GM12878 (cell line): ENCODE measurements around the gene LAT. TPM values are rescaled to one million over a fixed set of nuclear protein-coding genes. Genes with fewer than 3 reads are reported as not detected.
A peak's percentile ranks its signal among the peaks of the same experiment; 100 is the strongest.

Experiments
- ATAC-seq: fragments of 200-7000 bp; cut with Tn5 transposase; 3 replicates; pipeline ENCODE4 v1.9.1; 2020; ENCODE audit warnings: mild to moderate bottlenecking, moderate library complexity
- BruUV-seq: library from RNA; stranded (reverse); fragments of 400-500 nt; replicated peaks from 2 replicates; lab custom pipeline; 2021; lab: Mats Ljungman, UMichigan
- CTCF ChIA-PET: fragments of 300-600 bp; sonication (Branson Sonifier 250); formaldehyde crosslinking; extraction: SDS; loops from one replicate; lab custom pipeline; 2021; ENCODE audit warnings: inconsistent platforms; lab: Yijun Ruan, JAX
- POLR2A ChIA-PET: fragments of 350-600 bp; formaldehyde crosslinking; extraction: SDS; loops from one replicate; lab custom pipeline; 2021; ENCODE audit warnings: inconsistent platforms; lab: Charles Lee
- RAD21 ChIA-PET: fragments of 300-600 bp; sonication (Branson Sonifier 250); formaldehyde crosslinking; loops from one replicate; lab custom pipeline; 2023; ENCODE audit warnings: antibody characterized with exemption; ENCODE audit not compliant: unreplicated experiment; lab: Charles Lee
- SMC1A ChIA-PET: fragments of 300-600 bp; sonication (Branson Sonifier 250); formaldehyde crosslinking; loops from one replicate; lab custom pipeline; 2023; ENCODE audit not compliant: unreplicated experiment, uncharacterized antibody; lab: Charles Lee
- DNase-seq: peaks from one replicate; pipeline ENCODE4 v3.0.0-alpha.2; 2011; ENCODE audit warnings: low read depth, low spot score
- FAIRE-seq: peaks from 3 replicates; lab custom pipeline; 2011; peaks lifted over from hg19 to GRCh38; lab: Jason Lieb, UNC
- H2AFZ ChIP-seq: 2 replicates; pipeline ENCODE4 v1.6.0; 2011; ENCODE audit warnings: low read depth, low read length, control low read depth; ENCODE audit not compliant: control insufficient read depth
- H3K27ac ChIP-seq: 2 replicates; pipeline ENCODE4 v1.5.1; 2011; ENCODE audit warnings: control low read depth; ENCODE audit not compliant: control insufficient read depth, insufficient read depth
- H3K27me3 ChIP-seq, 2 experiments: replicated peaks in 1 of 2; 2 replicates each; pipeline versions ENCODE4 v1.6.0 to v1.6.1; 2011; ENCODE audit warnings: low read length in 1 of 2; ENCODE audit not compliant: control insufficient read depth in 2 of 2, insufficient read depth in 2 of 2
- H3K36me3 ChIP-seq, 2 experiments: 2 replicates each; pipeline ENCODE4 v1.5.1; 2011; ENCODE audit warnings: low read length in 1 of 2; ENCODE audit not compliant: control insufficient read depth in 2 of 2, insufficient read depth in 2 of 2
- H3K4me1 ChIP-seq: 2 replicates; pipeline ENCODE4 v1.6.1; 2011; ENCODE audit warnings: mild to moderate bottlenecking, low read length, moderate library complexity, mixed read lengths; ENCODE audit not compliant: control insufficient read depth, insufficient read depth
- H3K4me2 ChIP-seq: 2 replicates; pipeline ENCODE4 v1.6.0; 2011; ENCODE audit warnings: control low read depth; ENCODE audit not compliant: control insufficient read depth, insufficient read depth
- H3K4me3 ChIP-seq: fragments of 200-600 bp; sonication (generic); 2 replicates; pipeline ENCODE4 v1.5.1; 2016
- H3K79me2 ChIP-seq: 2 replicates; pipeline ENCODE4 v1.6.0; 2011; ENCODE audit warnings: low read length; ENCODE audit not compliant: control insufficient read depth, insufficient read depth
- H3K9ac ChIP-seq: 2 replicates; pipeline ENCODE4 v1.8.0; 2011; ENCODE audit warnings: low read length, control low read depth, mixed read lengths; ENCODE audit not compliant: control insufficient read depth, insufficient read depth
- H3K9me3 ChIP-seq: replicated peaks from 3 replicates; pipeline ENCODE4 v1.5.1; 2011; ENCODE audit warnings: mild to moderate bottlenecking, low read length; ENCODE audit not compliant: control insufficient read depth, insufficient read depth
- H4K20me1 ChIP-seq: 2 replicates; pipeline ENCODE4 v1.6.0; 2011; ENCODE audit not compliant: control insufficient read depth, insufficient read depth
- ATF7 ChIP-seq: fragments of 450-650 bp; IDR thresholded peaks from 2 replicates; pipeline ENCODE4 v1.6.1; 2016; ENCODE audit warnings: low read depth, mild to moderate bottlenecking
- BCL3 ChIP-seq: IDR thresholded peaks from 2 replicates; pipeline ENCODE4 v1.6.1; 2011; ENCODE audit warnings: borderline replicate concordance, low read depth, mild to moderate bottlenecking, moderate library complexity, low read length; ENCODE audit not compliant: insufficient read depth, poor library complexity, severe bottlenecking
- BMI1 ChIP-seq: fragments of 450-650 bp; IDR thresholded peaks from 2 replicates; pipeline ENCODE4 v1.6.1; 2016; ENCODE audit warnings: mild to moderate bottlenecking, moderate library complexity, borderline replicate concordance
- CBX5 ChIP-seq: sonication (generic); IDR thresholded peaks from 2 replicates; pipeline ENCODE4 v1.6.1; 2016; ENCODE audit warnings: low read depth, moderate library complexity, mild to moderate bottlenecking, inconsistent platforms
- CTCF ChIP-seq, 3 experiments: IDR thresholded peaks in 2 of 3; conservative IDR thresholded peaks in 1 of 3; 2 replicates each; pipeline ENCODE4 v1.5.1; 2011; ENCODE audit warnings: low read depth in 3 of 3, low read length in 3 of 3, mild to moderate bottlenecking in 3 of 3, control low read depth in 2 of 3, moderate library complexity in 2 of 3, inconsistent platforms in 1 of 3, mixed read lengths in 1 of 3; ENCODE audit not compliant: control insufficient read depth in 2 of 3, insufficient read depth in 1 of 3; ENCODE audit errors: extremely low read depth in 1 of 3
- ETV6 ChIP-seq, 2 experiments: fragments of 450-650 bp in 1 of 2; IDR thresholded peaks in 1 of 2; conservative IDR thresholded peaks in 1 of 2; 2 replicates each; pipeline ENCODE4 v1.6.1; 2014; ENCODE audit warnings: antibody characterized with exemption in 1 of 2, borderline replicate concordance in 1 of 2, low read depth in 1 of 2, mild to moderate bottlenecking in 1 of 2, moderate library complexity in 1 of 2
- IRF3 ChIP-seq: fragments of 450-650 bp; IDR thresholded peaks from 2 replicates; pipeline ENCODE4 v1.6.1; 2014; ENCODE audit warnings: mild to moderate bottlenecking
- NR2C2 ChIP-seq: IDR thresholded peaks from 2 replicates; pipeline ENCODE4 v1.6.1; 2011; ENCODE audit warnings: borderline replicate concordance, low read depth; ENCODE audit not compliant: control insufficient read depth, insufficient read length
- POLR2A ChIP-seq: IDR thresholded peaks from 2 replicates; pipeline ENCODE4 v1.6.1; 2011; ENCODE audit warnings: low read depth, mild to moderate bottlenecking, low read length
- SP1 ChIP-seq: IDR thresholded peaks from one replicate; pipeline ENCODE4 v1.6.1; 2011; ENCODE audit warnings: low read depth, low read length
- TBL1XR1 ChIP-seq: IDR thresholded peaks from 2 replicates; pipeline ENCODE4 v1.6.1; 2012; ENCODE audit warnings: low read depth, low read length, improper control_type of control experiment
- WGBS: methylation state at CpG from one replicate; pipeline ENCODE4 v1.1.6; 2016; ENCODE audit warnings: low lambda C conversion rate; ENCODE audit not compliant: insufficient replicate concordance, insufficient coverage; ENCODE audit errors: missing lambda C conversion rate; 5-methylcytosine and 5-hydroxymethylcytosine counted together
- in situ Hi-C: fragments of 300-500 bp; cut with MboI; formaldehyde crosslinking; loops from 9 replicates; pipeline ENCODE4 v1.14.3; 2018; ENCODE audit warnings: mixed read lengths
- intact Hi-C: fragments of 100-400 bp; cut with micrococcal nuclease; formaldehyde crosslinking; loops from one replicate; pipeline ENCODE4 v1.14.2; 2022; ENCODE audit not compliant: unreplicated experiment
- polyA plus RNA-seq, 11 experiments: library from polyadenylated mRNA; depleted of rRNA in 4 of 11; unstranded in 6 of 11; stranded (reverse) in 5 of 11; fragments of >200 nt; fragmentation: Nextera tagmentation in 4 of 11; fragmentation: Illumina TruSeq in 1 of 11; extraction: Ambion mirVana in 4 of 11; extraction: Trizol in 1 of 11; gene quantifications; 1 replicate in 1 of 11; 2 replicates in 10 of 11; pipeline versions ENCODE4 v1.2.1 to v1.2.3, GENCODE V29; 2011 to 2016; ENCODE audit warnings: inconsistent platforms in 2 of 11, missing spikeins in 2 of 11, low read depth in 1 of 11
- total RNA-seq, 4 experiments: library from RNA; depleted of rRNA in 3 of 4; stranded (reverse); fragments of >200 nt in 3 of 4; fragmentation: Illumina TruSeq in 1 of 4; extraction: Trizol in 1 of 4; gene quantifications; 2 replicates each; pipeline versions ENCODE4 v1.2.1 to v1.2.3, GENCODE V29; 2013 to 2021
- TF ChIP-seq, protein P1 (sequence below): IDR thresholded peaks from 2 replicates; pipeline ENCODE4 v1.6.1; 2011; ENCODE audit warnings: mild to moderate bottlenecking, low read depth, low read length, moderate library complexity; ENCODE audit not compliant: insufficient replicate concordance
- TF ChIP-seq, protein P2 (sequence below): fragments of 450-650 bp; IDR thresholded peaks from 2 replicates; pipeline ENCODE4 v1.6.1; 2017; ENCODE audit warnings: mild to moderate bottlenecking, low read depth, inconsistent platforms; ENCODE audit not compliant: poor library complexity, severe bottlenecking

LAT gene
- total and polyA plus RNA-seq, 10 of the 15 experiments (the other 5 are each of a cell fraction or from before 2014, with no cell fraction given): 0.39 to 6.9 (median 2.0) TPM

GRCh38 chr16:28981517-28981916, 3.3 kb upstream of the LAT start (continued):
- TF ChIP-seq IRF3: no peak
- TF ChIP-seq SP1: no peak
- TF ChIP-seq CTCF (IDR thresholded peaks at IDR 0.05 in 2 of 3, conservative IDR thresholded peaks at IDR 0.05 in 1 of 3; ENCODE audit: control insufficient read depth in 2 of 3, extremely low read depth in 1 of 3, insufficient read depth in 1 of 3, low read depth in 3 of 3, low read length in 3 of 3): peak in 2 of 3 experiments; percentile 62 to 82; a peak in 5 of 6 replicates
- TF ChIP-seq CBX5: peak; percentile 66; the same call in 1 of the 2 replicates
- TF ChIP-seq BMI1: no peak
- 0 out of 2 replicates have a peak, but pooled peaks have one; percentile 12 for TF ChIP-seq POLR2A
- no peak for TF ChIP-seq ATF7

- no peak overlapping the region for H3K4me3 ChIP-seq
- no peak overlapping the region for H3K9ac ChIP-seq
- peaks cover 0 to 10% of the 10 kb centered on the region in 2 experiments; a peak in 3 of 4 replicates for H3K36me3 ChIP-seq
- no peaks in the 10 kb centered on the region; the same call in 2 of the 3 replicates for H3K9me3 ChIP-seq
- H3K4me1 ChIP-seq: peaks cover 12% of the 10 kb centered on the region
- no peak overlapping the region for H3K4me2 ChIP-seq
- no peaks in the 10 kb centered on the region for H3K79me2 ChIP-seq
- ChIA-PET SMC1A (no interaction called here), RAD21 (no interaction called here), CTCF (interaction anchor here (2.0 kb wide), 1 partner anchor 9 kb away, joined by 5 read pairs; no protein-coding TSS in a partner anchor), POLR2A (no interaction called here)
- intact Hi-C loops (no loop called here), in situ Hi-C loops (no loop called here)
- ATAC-seq: no peak
- H3K27me3 ChIP-seq: no peaks in the 10 kb centered on the region
- no peak overlapping the region for H2AFZ ChIP-seq
- no peaks in the 10 kb centered on the region for H4K20me1 ChIP-seq
- no peak overlapping the region for H3K27ac ChIP-seq
- DNase-seq: no peak
- 98% methylated on average over 10 of the region's 10 CpGs for WGBS
- no peak for FAIRE-seq
- no TSS peak for BruUV-seq
- no peak for TF ChIP-seq ETV6 (conservative IDR thresholded peaks at IDR 0.05 in 1 of 2, IDR thresholded peaks at IDR 0.05 in 1 of 2; ENCODE audit: borderline replicate concordance in 1 of 2, low read depth in 1 of 2)
- TF ChIP-seq, protein P1, sequence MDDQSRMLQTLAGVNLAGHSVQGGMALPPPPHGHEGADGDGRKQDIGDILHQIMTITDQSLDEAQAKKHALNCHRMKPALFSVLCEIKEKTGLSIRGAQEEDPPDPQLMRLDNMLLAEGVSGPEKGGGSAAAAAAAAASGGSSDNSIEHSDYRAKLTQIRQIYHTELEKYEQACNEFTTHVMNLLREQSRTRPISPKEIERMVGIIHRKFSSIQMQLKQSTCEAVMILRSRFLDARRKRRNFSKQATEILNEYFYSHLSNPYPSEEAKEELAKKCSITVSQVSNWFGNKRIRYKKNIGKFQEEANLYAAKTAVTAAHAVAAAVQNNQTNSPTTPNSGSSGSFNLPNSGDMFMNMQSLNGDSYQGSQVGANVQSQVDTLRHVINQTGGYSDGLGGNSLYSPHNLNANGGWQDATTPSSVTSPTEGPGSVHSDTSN: no peak
- TF ChIP-seq, protein P2, sequence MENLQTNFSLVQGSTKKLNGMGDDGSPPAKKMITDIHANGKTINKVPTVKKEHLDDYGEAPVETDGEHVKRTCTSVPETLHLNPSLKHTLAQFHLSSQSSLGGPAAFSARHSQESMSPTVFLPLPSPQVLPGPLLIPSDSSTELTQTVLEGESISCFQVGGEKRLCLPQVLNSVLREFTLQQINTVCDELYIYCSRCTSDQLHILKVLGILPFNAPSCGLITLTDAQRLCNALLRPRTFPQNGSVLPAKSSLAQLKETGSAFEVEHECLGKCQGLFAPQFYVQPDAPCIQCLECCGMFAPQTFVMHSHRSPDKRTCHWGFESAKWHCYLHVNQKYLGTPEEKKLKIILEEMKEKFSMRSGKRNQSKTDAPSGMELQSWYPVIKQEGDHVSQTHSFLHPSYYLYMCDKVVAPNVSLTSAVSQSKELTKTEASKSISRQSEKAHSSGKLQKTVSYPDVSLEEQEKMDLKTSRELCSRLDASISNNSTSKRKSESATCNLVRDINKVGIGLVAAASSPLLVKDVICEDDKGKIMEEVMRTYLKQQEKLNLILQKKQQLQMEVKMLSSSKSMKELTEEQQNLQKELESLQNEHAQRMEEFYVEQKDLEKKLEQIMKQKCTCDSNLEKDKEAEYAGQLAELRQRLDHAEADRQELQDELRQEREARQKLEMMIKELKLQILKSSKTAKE: no peak
- no peak for TF ChIP-seq BCL3
- no peak for TF ChIP-seq NR2C2
- no peak for TF ChIP-seq TBL1XR1
Measured at GRCh38 chr16:28982418-28982817, 2.4 kb upstream of the LAT start.
